ENCODE measurements around the gene PTGER1.
A peak's percentile ranks its signal among the peaks of the same experiment; 100 is the strongest.

The PTGER1 gene

GRCh38 chr19:14516746-14517438, 41.7 kb upstream of the PTGER1 start:
- TF ChIP-seq, protein P1, sequence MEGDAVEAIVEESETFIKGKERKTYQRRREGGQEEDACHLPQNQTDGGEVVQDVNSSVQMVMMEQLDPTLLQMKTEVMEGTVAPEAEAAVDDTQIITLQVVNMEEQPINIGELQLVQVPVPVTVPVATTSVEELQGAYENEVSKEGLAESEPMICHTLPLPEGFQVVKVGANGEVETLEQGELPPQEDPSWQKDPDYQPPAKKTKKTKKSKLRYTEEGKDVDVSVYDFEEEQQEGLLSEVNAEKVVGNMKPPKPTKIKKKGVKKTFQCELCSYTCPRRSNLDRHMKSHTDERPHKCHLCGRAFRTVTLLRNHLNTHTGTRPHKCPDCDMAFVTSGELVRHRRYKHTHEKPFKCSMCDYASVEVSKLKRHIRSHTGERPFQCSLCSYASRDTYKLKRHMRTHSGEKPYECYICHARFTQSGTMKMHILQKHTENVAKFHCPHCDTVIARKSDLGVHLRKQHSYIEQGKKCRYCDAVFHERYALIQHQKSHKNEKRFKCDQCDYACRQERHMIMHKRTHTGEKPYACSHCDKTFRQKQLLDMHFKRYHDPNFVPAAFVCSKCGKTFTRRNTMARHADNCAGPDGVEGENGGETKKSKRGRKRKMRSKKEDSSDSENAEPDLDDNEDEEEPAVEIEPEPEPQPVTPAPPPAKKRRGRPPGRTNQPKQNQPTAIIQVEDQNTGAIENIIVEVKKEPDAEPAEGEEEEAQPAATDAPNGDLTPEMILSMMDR (IDR thresholded peaks at IDR 0.05; ENCODE audit: insufficient read depth, low read depth, low read length, missing control alignments) = no peak
- peak overlapping the region; percentile 88 for H3K4me3 ChIP-seq (ENCODE audit: low read length)
- DNase-seq (ENCODE audit: low read depth) = no peak

- TF ChIP-seq, protein P1 (IDR thresholded peaks at IDR 0.05; ENCODE audit: insufficient read depth, low read depth, low read length, missing control alignments) = peak; percentile 32
- peak overlapping the region; percentile 88 for H3K4me3 ChIP-seq (ENCODE audit: low read length)
- DNase-seq (ENCODE audit: low read depth) = no peak
Observed at GRCh38 chr19:14516048-14516534, 40.9 kb upstream of the PTGER1 start.

GRCh38 chr19:14515501-14516047, 40.4 kb upstream of the PTGER1 start:
- H3K4me3 ChIP-seq (ENCODE audit: low read length) = peak overlapping the region; percentile 88
- no peak for DNase-seq (ENCODE audit: low read depth)
- TF ChIP-seq, protein P1 (IDR thresholded peaks at IDR 0.05; ENCODE audit: insufficient read depth, low read depth, low read length, missing control alignments) = no peak

GRCh38 chr19:14514215-14514863, 39.2 kb upstream of the PTGER1 start:
- TF ChIP-seq, protein P1 (IDR thresholded peaks at IDR 0.05; ENCODE audit: insufficient read depth, low read depth, low read length, missing control alignments) = no peak
- DNase-seq (ENCODE audit: low read depth) = no peak
- H3K4me3 ChIP-seq (ENCODE audit: low read length) = no peak overlapping the region

DNA sequence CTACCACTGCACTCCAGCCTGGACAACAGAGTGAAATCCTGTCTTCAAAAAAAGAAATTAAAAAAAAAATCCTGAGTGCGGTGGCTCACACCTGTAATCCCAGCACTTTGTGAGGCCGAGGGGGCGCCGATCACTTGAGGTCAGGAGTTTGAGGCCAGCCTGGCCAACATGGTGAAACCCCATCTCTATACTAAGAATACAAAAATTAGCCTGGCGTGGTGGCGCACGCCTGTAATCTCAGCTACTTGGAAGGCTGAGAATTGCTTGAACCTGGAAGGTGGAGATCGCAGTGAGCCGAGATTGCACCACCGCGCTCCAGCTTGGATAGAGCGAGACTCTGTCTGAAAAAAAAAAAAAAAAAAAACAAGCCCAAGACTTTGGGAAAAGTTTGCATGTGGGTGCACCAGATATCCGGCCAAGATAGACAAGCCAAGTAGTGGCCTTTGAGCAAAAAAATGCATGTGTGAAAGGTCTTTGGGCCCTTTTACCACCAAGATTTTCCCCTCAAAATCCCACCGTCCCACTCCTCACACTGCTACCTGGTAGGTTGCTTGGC, 37.3 kb upstream of the PTGER1 start:
- DNase-seq (ENCODE audit: low read depth) = no peak
- H3K4me3 ChIP-seq (ENCODE audit: low read length) = no peak overlapping the region
- TF ChIP-seq, protein P1 (IDR thresholded peaks at IDR 0.05; ENCODE audit: insufficient read depth, low read depth, low read length, missing control alignments) = no peak

GRCh38 chr19:14511229-14511593, 36.1 kb upstream of the PTGER1 start:
- no peak overlapping the region for H3K4me3 ChIP-seq (ENCODE audit: low read length)
- TF ChIP-seq, protein P1 (IDR thresholded peaks at IDR 0.05; ENCODE audit: insufficient read depth, low read depth, low read length, missing control alignments) = no peak

More at GRCh38 chr19:14511229-14511593, 36.1 kb upstream of the PTGER1 start:
- peak; percentile 57 for DNase-seq (ENCODE audit: low read depth)

Measured in epithelial cell of esophagus (primary cell).